Neural progenitor cell (in vitro differentiated cells): ENCODE measurements around the gene P2RX5.

Experiments used
- CTCF ChIP-seq: fragments of 200-600 bp; sonication (generic); IDR thresholded peaks from 2 replicates; pipeline ENCODE4 v1.5.1; 2017; ENCODE audit warnings: antibody characterized with exemption, mild to moderate bottlenecking
- EZH2 ChIP-seq: fragments of 200-600 bp; sonication (generic); IDR thresholded peaks from 2 replicates; pipeline ENCODE4 v1.6.1; 2017; ENCODE audit warnings: antibody characterized with exemption, mild to moderate bottlenecking, moderate library complexity
- EZH2phosphoT487 ChIP-seq: fragments of 200-600 bp; sonication (generic); IDR thresholded peaks from 2 replicates; pipeline ENCODE4 v1.6.1; 2017; ENCODE audit warnings: antibody characterized with exemption

GRCh38 chr17:3682033-3682432 lies 13.9 kb downstream of the P2RX5 start:
- TF ChIP-seq EZH2 = no peak
- no peak for TF ChIP-seq CTCF
- TF ChIP-seq EZH2phosphoT487 = no peak
